K562 (cell line): Measurements from ENCODE around the gene NTSR2. TPM values are rescaled to one million over a fixed set of nuclear protein-coding genes. Genes with fewer than 3 reads are reported as not detected.
A peak's percentile ranks its signal among the peaks of the same experiment; 100 is the strongest.

ENCODE experiments used
- CCAR2 ChIP-seq: fragments of 200-400 bp; formaldehyde crosslinking; IDR thresholded peaks from 2 replicates; pipeline ENCODE4 v1.6.1; 2017; ENCODE audit warnings: mild to moderate bottlenecking, low read depth, low read length
- CTBP1 ChIP-seq: fragments of 450-650 bp; IDR thresholded peaks from 2 replicates; pipeline ENCODE4 v1.6.1; 2016; ENCODE audit warnings: borderline replicate concordance
- E2F5 ChIP-seq: sonication (generic); formaldehyde crosslinking; IDR thresholded peaks from 2 replicates; pipeline ENCODE4 v1.8.0; 2022; ENCODE audit warnings: mild to moderate bottlenecking, missing genetic modification reagents
- ETV1 ChIP-seq: fragments of 450-650 bp; conservative IDR thresholded peaks from 2 replicates; pipeline ENCODE4 v1.6.1; 2016; ENCODE audit warnings: missing genetic modification characterization, control low read depth, low read depth, missing compliant biosample characterization
- HLTF ChIP-seq: fragments of 450-650 bp; IDR thresholded peaks from 2 replicates; pipeline ENCODE4 v1.6.1; 2016
- MAFG ChIP-seq: fragments of 450-650 bp; conservative IDR thresholded peaks from 2 replicates; pipeline ENCODE4 v1.6.1; 2016; ENCODE audit warnings: missing genetic modification characterization, missing compliant biosample characterization
- NR3C1 ChIP-seq: sonication (generic); formaldehyde crosslinking; IDR thresholded peaks from 2 replicates; pipeline ENCODE4 v1.8.1; 2022; ENCODE audit warnings: missing genetic modification reagents
- NRF1 ChIP-seq, 2 experiments: fragments of 450-650 bp; IDR thresholded peaks in 1 of 2; conservative IDR thresholded peaks in 1 of 2; 2 replicates each; pipeline ENCODE4 v1.6.1; 2014; ENCODE audit warnings: mild to moderate bottlenecking in 2 of 2
- PRPF4 ChIP-seq: fragments of 200-400 bp; formaldehyde crosslinking; IDR thresholded peaks from one replicate; pipeline ENCODE4 v1.6.1; 2017; ENCODE audit warnings: low read length, low read depth, mild to moderate bottlenecking; ENCODE audit not compliant: insufficient read depth, poor library complexity, severe bottlenecking
- RBFOX2 ChIP-seq: fragments of 200-400 bp; formaldehyde crosslinking; IDR thresholded peaks from 2 replicates; pipeline ENCODE4 v1.6.1; 2017; ENCODE audit warnings: low read depth, mild to moderate bottlenecking, low read length, moderate library complexity
- SAFB ChIP-seq: fragments of 200-400 bp; formaldehyde crosslinking; IDR thresholded peaks from 2 replicates; pipeline ENCODE4 v1.6.1; 2017; ENCODE audit warnings: low read depth, low read length, borderline replicate concordance
- SETDB1 ChIP-seq: IDR thresholded peaks from one replicate; pipeline ENCODE4 v1.6.1; 2012; ENCODE audit warnings: low read length, control low read depth, inconsistent platforms
- SP2 ChIP-seq: IDR thresholded peaks from 2 replicates; pipeline ENCODE4 v1.6.1; 2011; ENCODE audit warnings: mild to moderate bottlenecking, low read depth, low read length, moderate library complexity; ENCODE audit not compliant: poor library complexity, severe bottlenecking; ENCODE audit errors: extremely low read depth
- ZBTB33 ChIP-seq: sonication (generic); formaldehyde crosslinking; IDR thresholded peaks from 2 replicates; pipeline ENCODE4 v1.8.1; 2023; ENCODE audit warnings: mild to moderate bottlenecking, missing genetic modification reagents
- ZBTB40 ChIP-seq, 2 experiments: fragments of 450-650 bp in 1 of 2; sonication (generic) in 1 of 2; formaldehyde crosslinking in 1 of 2; IDR thresholded peaks; 2 replicates each; pipeline versions ENCODE4 v1.7.1 to v1.9.0; 2016 to 2022; ENCODE audit warnings: inconsistent platforms in 1 of 2, mild to moderate bottlenecking in 1 of 2, missing genetic modification reagents in 1 of 2
- polyA plus RNA-seq, 8 experiments: library from polyadenylated mRNA; depleted of rRNA in 4 of 8; stranded (reverse) in 5 of 8; unstranded in 3 of 8; fragments of >200 nt; fragmentation: Nextera tagmentation in 2 of 8; fragmentation: Illumina TruSeq in 1 of 8; extraction: Ambion mirVana in 2 of 8; extraction: Trizol in 1 of 8; gene quantifications; 2 replicates each; pipeline versions ENCODE4 v1.2.1 to v1.2.3, GENCODE V29; 2011 to 2014; ENCODE audit warnings: inconsistent platforms in 1 of 8, missing spikeins in 1 of 8
- total RNA-seq, 7 experiments: library from RNA; depleted of rRNA in 6 of 7; stranded (reverse); fragments of >200 nt in 6 of 7; fragmentation: Illumina TruSeq in 2 of 7; extraction: Trizol in 2 of 7; gene quantifications; 2 replicates each; pipeline versions ENCODE4 v1.2.1 to v1.2.3, GENCODE V29; 2011 to 2021; ENCODE audit warnings: low replicate concordance in 1 of 7

Gene NTSR2
- total and polyA plus RNA-seq, 9 of the 15 experiments (the other 6 are each of a cell fraction or from before 2014, with no cell fraction given), result not detected

GRCh38 chr2:11656671-11657101 lies 13.3 kb downstream of the NTSR2 start (continued):
- TF ChIP-seq ZBTB40 (IDR thresholded peaks at IDR 0.05), result no peak
- TF ChIP-seq ZBTB40 (CRISPR knock-in tag; IDR thresholded peaks at IDR 0.05), result no peak
- TF ChIP-seq RBFOX2, result peak; percentile 36; the same call in 1 of the 2 replicates
- TF ChIP-seq E2F5 (CRISPR knock-in tag), result no peak
- TF ChIP-seq SETDB1, result no peak
- 0 out of 4 replicates have a peak, but pooled peaks of 1 of the 2 experiments have one; percentile 10 for TF ChIP-seq NRF1 (conservative IDR thresholded peaks at IDR 0.05 in 1 of 2, IDR thresholded peaks at IDR 0.05 in 1 of 2)
- no peak for TF ChIP-seq SAFB
- no peak for TF ChIP-seq ZBTB33 (CRISPR knock-in tag)
- TF ChIP-seq PRPF4, result no peak
- peak; percentile 84 for TF ChIP-seq ETV1 (tag)
- no peak for TF ChIP-seq NR3C1 (CRISPR knock-in tag)
- TF ChIP-seq HLTF, result no peak
- TF ChIP-seq CCAR2, result no peak
- no peak for TF ChIP-seq MAFG (tag)
- no peak for TF ChIP-seq SP2
- TF ChIP-seq CTBP1, result peak; percentile 31; the same call in 1 of the 2 replicates
